HG03521 (cell line): ENCODE data around the gene CHDH.

Source experiments
- ATAC-seq: cut with Tn5 transposase; IDR thresholded peaks from one replicate; pipeline ENCODE4 v1.9.1; 2021; ENCODE audit warnings: mild to moderate bottlenecking, moderate library complexity; ENCODE audit not compliant: unreplicated experiment

Gene CHDH

GRCh38 chr3:53850895-53851294 is 4.7 kb upstream of the CHDH start:
- ATAC-seq = no peak

GRCh38 chr3:53849916-53850315 is 3.7 kb upstream of the CHDH start:
- ATAC-seq = no peak

GRCh38 chr3:53846851-53847155 is 584 bp upstream of the CHDH start:
- no peak for ATAC-seq

GRCh38 chr3:53845881-53846133 is 412 bp downstream of the CHDH start:
- no peak for ATAC-seq

GRCh38 chr3:53845103-53845880 is 927 bp downstream of the CHDH start:
- ATAC-seq = peak; percentile 12

GRCh38 chr3:53844262-53845102 is 1.7 kb downstream of the CHDH start:
- no peak for ATAC-seq

GRCh38 chr3:53843195-53844177 is 2.7 kb downstream of the CHDH start:
- ATAC-seq = no peak

- ATAC-seq = no peak
These were observed 3.6 kb downstream of the CHDH start for GRCh38 chr3:53842436-53843194.

GRCh38 chr3:53841296-53841695 is 4.9 kb downstream of the CHDH start:
- no peak for ATAC-seq

- ATAC-seq = no peak
These were observed 8.9 kb downstream of the CHDH start for GRCh38 chr3:53837331-53837730.

- no peak for ATAC-seq
These were observed 9.9 kb downstream of the CHDH start for GRCh38 chr3:53836084-53836872.

- ATAC-seq = no peak
These were observed 11.0 kb downstream of the CHDH start for GRCh38 chr3:53835257-53835656.

- ATAC-seq = no peak
These were observed 11.7 kb downstream of the CHDH start for GRCh38 chr3:53834429-53835095.

- no peak for ATAC-seq
These were observed 12.5 kb downstream of the CHDH start for GRCh38 chr3:53833700-53834099.

GRCh38 chr3:53833053-53833645 is 13.1 kb downstream of the CHDH start:
- no peak for ATAC-seq

GRCh38 chr3:53830944-53831343 is 15.3 kb downstream of the CHDH start:
- no peak for ATAC-seq

- ATAC-seq = no peak
These were observed 16.6 kb downstream of the CHDH start for GRCh38 chr3:53829605-53830004.

- no peak for ATAC-seq
These were observed 17.6 kb downstream of the CHDH start for GRCh38 chr3:53828581-53828980.

GRCh38 chr3:53826048-53826447 is 20.2 kb downstream of the CHDH start:
- ATAC-seq = no peak
